ENCODE measurements around the gene SLC23A2. TPM values are rescaled to one million over a fixed set of nuclear protein-coding genes. Genes with fewer than 3 reads are reported as not detected.
"Not testable (repeated sequence)": the region's sequence is repeated elsewhere in the genome, so short reads cannot be mapped to it uniquely, and the experiment has no call there.

SLC23A2 gene
- total and polyA plus RNA-seq, 4 donors = 3.5 to 38.2 (median 17.9) TPM

DNA sequence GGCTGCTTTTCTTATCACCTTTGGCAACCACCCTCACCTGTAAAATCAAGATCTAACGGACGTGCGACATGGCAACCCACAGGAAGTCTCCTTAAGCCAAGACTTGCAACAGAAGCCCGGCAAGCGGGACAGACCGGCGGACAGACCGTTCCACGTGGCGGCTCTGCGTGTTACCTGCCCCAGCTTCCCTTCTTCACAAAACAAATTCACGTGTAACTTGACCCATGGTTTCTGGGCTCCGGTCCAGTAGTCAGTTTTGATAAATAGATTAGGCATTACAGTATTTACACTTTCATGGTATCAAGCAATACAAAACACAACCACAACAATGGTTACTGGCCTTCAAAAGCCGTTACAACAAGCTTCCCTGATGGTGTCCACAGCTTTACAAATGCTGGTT, 145.8 kb downstream of the SLC23A2 start:
- no peaks in the 10 kb centered on the region for H3K4me1 ChIP-seq (ENCODE audit: control insufficient read depth in 1 of 2, insufficient read depth in 2 of 2, low read length in 2 of 2)
- no peaks in the 10 kb centered on the region for H3K27me3 ChIP-seq (ENCODE audit: control insufficient read depth in 1 of 2, insufficient read depth in 2 of 2, low read length in 1 of 2)
- H3K36me3 ChIP-seq (ENCODE audit: control insufficient read depth in 1 of 2, insufficient read depth in 2 of 2, low read length in 1 of 2) = peaks cover 0 to 9% of the 10 kb centered on the region in 2 donors
- WGBS, 2 donors = 88 to 89% methylated on average over 14 of the region's 14 CpGs
- H3K27ac ChIP-seq (ENCODE audit: low read depth in 1 of 2, low read length in 2 of 2) = no peak overlapping the region
- no peak for ATAC-seq (ENCODE audit: low FRiP score)
- no peaks in the 10 kb centered on the region for H3K9me3 ChIP-seq (ENCODE audit: control insufficient read depth, low read length)
- H3K4me3 ChIP-seq (ENCODE audit: low read length in 2 of 2) = no peak overlapping the region
- no peak for DNase-seq
- intact Hi-C loops (cut with DNase I) = no loop called here

DNA sequence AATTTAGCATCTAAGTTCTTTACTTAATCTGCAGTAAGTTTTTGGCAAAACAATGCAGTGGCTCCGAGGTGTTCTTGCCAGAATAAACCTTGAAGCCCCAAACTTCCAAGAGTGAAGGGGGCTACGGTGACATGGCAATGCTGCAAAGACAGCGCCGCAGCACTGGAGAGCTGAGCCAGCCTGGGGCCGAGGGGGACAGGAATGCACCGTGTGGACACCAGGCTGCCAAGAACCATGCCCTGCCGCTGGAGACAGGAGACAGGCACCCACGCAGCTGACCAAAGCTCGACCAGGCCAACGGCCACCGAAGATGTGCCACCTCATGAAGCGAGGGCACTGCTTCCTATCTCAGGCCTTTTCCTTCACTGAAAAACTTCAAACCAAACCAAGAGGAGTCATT, 146.2 kb downstream of the SLC23A2 start:
- DNase-seq (no peak), ATAC-seq (ENCODE audit: low FRiP score) (no peak)
- Histone ChIP-seq H3K27me3 (ENCODE audit: control insufficient read depth in 1 of 2, insufficient read depth in 2 of 2, low read length in 1 of 2) (no peaks in the 10 kb centered on the region), H3K4me1 (ENCODE audit: control insufficient read depth in 1 of 2, insufficient read depth in 2 of 2, low read length in 2 of 2) (no peaks in the 10 kb centered on the region), H3K4me3 (ENCODE audit: low read length in 2 of 2) (no peak overlapping the region), H3K27ac (ENCODE audit: low read depth in 1 of 2, low read length in 2 of 2) (no peak overlapping the region), H3K9me3 (ENCODE audit: control insufficient read depth, low read length) (no peaks in the 10 kb centered on the region), H3K36me3 (ENCODE audit: control insufficient read depth in 1 of 2, insufficient read depth in 2 of 2, low read length in 1 of 2) (peaks cover 0 to 6% of the 10 kb centered on the region in 2 donors)
- 43 to 48% methylated on average over 12 of the region's 12 CpGs for WGBS, 2 donors
- intact Hi-C loops (cut with DNase I) = no loop called here

DNA sequence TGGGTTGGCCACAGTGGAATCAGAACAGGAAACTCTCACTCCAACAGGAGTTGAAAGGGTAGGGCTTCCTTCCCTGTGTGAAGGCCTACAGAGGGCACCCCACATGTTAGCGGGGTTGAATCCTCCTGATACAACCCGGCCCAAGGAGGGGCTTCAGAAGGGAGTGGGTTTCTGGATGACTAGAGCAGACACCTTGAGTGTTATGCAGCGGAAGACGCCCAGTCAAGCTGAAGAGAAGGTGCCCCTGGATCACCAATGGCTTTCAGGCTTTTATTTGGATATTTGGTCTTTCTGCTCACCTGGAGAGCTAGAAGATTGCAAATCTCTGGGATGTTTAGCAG, 146.8 kb downstream of the SLC23A2 start:
- DNase-seq = no peak

DNA sequence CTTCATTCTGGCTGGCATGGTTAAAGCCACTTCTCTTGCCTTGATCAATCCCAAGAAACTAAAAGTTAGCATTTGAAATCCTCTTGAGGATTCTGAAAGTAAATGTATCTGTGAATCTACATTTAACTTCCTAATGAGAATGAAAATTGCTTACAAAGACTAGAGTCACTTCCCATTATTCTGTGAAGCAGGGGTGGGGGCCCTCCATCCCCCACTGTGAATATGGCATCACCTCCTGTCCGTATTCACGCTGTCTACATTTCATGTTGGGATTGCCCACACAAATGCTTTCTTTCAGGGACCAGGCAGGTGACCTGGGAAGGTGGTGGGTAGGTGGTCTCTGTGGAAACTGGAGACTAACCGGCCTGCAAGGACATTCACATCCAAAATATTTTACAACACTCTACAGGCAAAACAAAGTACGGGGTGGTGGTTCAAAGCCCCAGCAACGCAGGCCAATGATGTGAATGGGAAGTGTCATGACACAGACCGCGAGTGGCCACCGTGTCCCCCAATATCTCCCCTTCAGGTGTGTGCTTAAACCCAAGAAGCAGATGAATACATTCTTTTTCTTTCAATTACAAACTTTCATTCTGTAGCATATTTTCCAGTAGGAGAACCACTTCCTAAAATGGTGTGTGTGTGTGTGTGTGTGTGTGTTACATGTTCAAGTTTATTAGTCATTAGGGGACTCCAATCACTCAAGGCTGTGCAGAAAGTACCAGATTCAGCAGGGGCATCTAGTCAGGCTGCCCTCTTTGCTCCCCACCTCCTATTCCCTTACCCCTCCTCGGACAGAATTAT, 147.4 kb downstream of the SLC23A2 start:
- 92 to 96% methylated on average over 9 of the region's 9 CpGs for WGBS, 2 donors
- ATAC-seq (ENCODE audit: low FRiP score) (no peak), DNase-seq (no peak)
- Histone ChIP-seq H3K27ac (ENCODE audit: low read depth in 1 of 2, low read length in 2 of 2) (no peak overlapping the region), H3K4me3 (ENCODE audit: low read length in 2 of 2) (no peak overlapping the region), H3K27me3 (ENCODE audit: control insufficient read depth in 1 of 2, insufficient read depth in 2 of 2, low read length in 1 of 2) (no peaks in the 10 kb centered on the region), H3K36me3 (ENCODE audit: control insufficient read depth in 1 of 2, insufficient read depth in 2 of 2, low read length in 1 of 2) (peaks cover 0 to 5% of the 10 kb centered on the region in 2 donors), H3K4me1 (ENCODE audit: control insufficient read depth in 1 of 2, insufficient read depth in 2 of 2, low read length in 2 of 2) (no peaks in the 10 kb centered on the region), H3K9me3 (ENCODE audit: control insufficient read depth, low read length) (no peaks in the 10 kb centered on the region)
- intact Hi-C loops (cut with DNase I) = no loop called here

More for the DNA sequence above, 146.8 kb downstream of the SLC23A2 start:
- Histone ChIP-seq H3K4me1 (ENCODE audit: control insufficient read depth in 1 of 2, insufficient read depth in 2 of 2, low read length in 2 of 2) (no peaks in the 10 kb centered on the region), H3K9me3 (ENCODE audit: control insufficient read depth, low read length) (no peaks in the 10 kb centered on the region), H3K27me3 (ENCODE audit: control insufficient read depth in 1 of 2, insufficient read depth in 2 of 2, low read length in 1 of 2) (no peaks in the 10 kb centered on the region), H3K36me3 (ENCODE audit: control insufficient read depth in 1 of 2, insufficient read depth in 2 of 2, low read length in 1 of 2) (peaks cover 0 to 5% of the 10 kb centered on the region in 2 donors), H3K4me3 (ENCODE audit: low read length in 2 of 2) (no peak overlapping the region), H3K27ac (ENCODE audit: low read depth in 1 of 2, low read length in 2 of 2) (no peak overlapping the region)
- 97 to 98% methylated on average over 4 of the region's 4 CpGs for WGBS, 2 donors
- intact Hi-C loops (cut with DNase I) = no loop called here
- ATAC-seq (ENCODE audit: low FRiP score) = no peak

DNA sequence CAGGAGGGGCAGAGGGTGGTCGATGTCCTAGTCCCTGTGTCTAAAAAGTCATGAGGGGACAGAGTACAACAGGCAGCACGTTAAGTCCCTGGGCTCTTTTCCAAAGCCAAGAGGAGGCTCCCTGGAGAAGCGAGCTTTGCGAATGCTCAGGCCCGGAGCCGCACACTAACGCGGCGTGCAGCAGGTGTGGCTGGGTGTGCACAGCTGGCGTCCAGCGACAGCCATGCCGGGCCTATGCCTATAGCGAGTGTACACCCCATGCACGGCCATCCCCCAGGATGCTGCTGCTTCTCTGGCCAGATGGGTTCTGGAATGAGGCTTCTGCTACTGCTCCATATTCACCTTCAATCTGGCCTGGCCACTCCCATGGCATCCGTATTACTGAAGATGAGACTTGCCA, 148.3 kb downstream of the SLC23A2 start:
- intact Hi-C loops (cut with DNase I) = no loop called here
- DNase-seq (no peak), ATAC-seq (ENCODE audit: low FRiP score) (no peak)
- 92 to 94% methylated on average over 15 of the region's 15 CpGs for WGBS, 2 donors
- H3K36me3 ChIP-seq (ENCODE audit: control insufficient read depth in 1 of 2, insufficient read depth in 2 of 2, low read length in 1 of 2) = peaks cover 0 to 3% of the 10 kb centered on the region in 2 donors
- H3K27ac ChIP-seq (ENCODE audit: low read depth in 1 of 2, low read length in 2 of 2) = no peak overlapping the region
- no peaks in the 10 kb centered on the region for H3K4me1 ChIP-seq (ENCODE audit: control insufficient read depth in 1 of 2, insufficient read depth in 2 of 2, low read length in 2 of 2)
- H3K4me3 ChIP-seq (ENCODE audit: low read length in 2 of 2) = no peak overlapping the region
- no peaks in the 10 kb centered on the region for H3K9me3 ChIP-seq (ENCODE audit: control insufficient read depth, low read length)
- no peaks in the 10 kb centered on the region for H3K27me3 ChIP-seq (ENCODE audit: control insufficient read depth in 1 of 2, insufficient read depth in 2 of 2, low read length in 1 of 2)

DNA sequence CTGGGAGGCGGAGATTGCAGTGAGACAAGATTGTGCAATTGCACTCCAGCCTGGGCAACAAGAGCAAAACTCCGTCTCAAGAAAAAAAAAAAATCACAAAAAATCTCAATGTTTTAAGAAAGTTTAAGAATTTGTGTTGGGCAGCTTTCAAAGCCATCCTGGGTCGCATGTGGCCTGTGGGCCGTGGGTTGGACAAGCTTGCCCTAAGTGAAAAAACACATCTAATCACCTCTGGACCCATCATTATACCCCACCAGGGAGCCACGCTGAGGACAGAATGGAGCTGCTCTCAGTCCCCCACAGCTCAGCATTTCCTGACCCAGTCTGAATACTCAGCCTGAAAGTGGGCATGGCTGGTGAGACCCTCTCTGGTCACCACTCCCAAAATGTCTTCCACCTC, 150.3 kb downstream of the SLC23A2 start:
- Histone ChIP-seq H3K27ac (ENCODE audit: low read depth in 1 of 2, low read length in 2 of 2) (no peak overlapping the region), H3K27me3 (ENCODE audit: control insufficient read depth in 1 of 2, insufficient read depth in 2 of 2, low read length in 1 of 2) (no peaks in the 10 kb centered on the region), H3K4me3 (ENCODE audit: low read length in 2 of 2) (no peak overlapping the region), H3K9me3 (ENCODE audit: control insufficient read depth, low read length) (no peaks in the 10 kb centered on the region), H3K36me3 (ENCODE audit: control insufficient read depth in 1 of 2, insufficient read depth in 2 of 2, low read length in 1 of 2) (peaks cover 0 to 3% of the 10 kb centered on the region in 2 donors), H3K4me1 (ENCODE audit: control insufficient read depth in 1 of 2, insufficient read depth in 2 of 2, low read length in 2 of 2) (no peaks in the 10 kb centered on the region)
- WGBS, 2 donors = 80 to 82% methylated on average over 5 of the region's 5 CpGs
- intact Hi-C loops (cut with DNase I) = no loop called here
- DNase-seq = no peak
- no peak for ATAC-seq (ENCODE audit: low FRiP score)

DNA sequence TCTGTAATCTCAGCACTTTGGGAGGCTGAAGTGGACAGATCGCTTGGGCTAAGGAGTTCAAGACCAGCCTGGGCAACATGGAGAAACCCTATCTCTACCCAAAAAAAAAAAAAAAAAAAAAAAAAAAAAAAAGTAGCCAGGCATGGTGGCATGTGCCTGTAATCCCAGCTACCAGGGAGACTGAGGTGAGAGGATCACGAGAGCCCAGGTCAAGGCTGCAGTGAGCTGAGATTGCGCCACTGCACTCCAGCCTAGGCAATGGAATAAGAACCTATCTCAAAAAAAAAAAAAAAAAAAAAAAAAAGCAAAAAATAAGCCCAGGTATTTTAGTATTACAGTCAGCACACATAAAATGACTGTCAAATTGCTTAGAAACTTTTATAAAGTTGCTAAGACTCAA, 152.5 kb downstream of the SLC23A2 start:
- WGBS, 2 donors = 95 to 98% methylated on average over 3 of the region's 3 CpGs
- DNase-seq; H3K36me3 ChIP-seq (ENCODE audit: control insufficient read depth in 1 of 2, insufficient read depth in 2 of 2, low read length in 1 of 2); H3K9me3 ChIP-seq (ENCODE audit: control insufficient read depth, low read length); H3K4me3 ChIP-seq (ENCODE audit: low read length in 2 of 2); intact Hi-C loops (cut with DNase I); ATAC-seq (ENCODE audit: low FRiP score); H3K27me3 ChIP-seq (ENCODE audit: control insufficient read depth in 1 of 2, insufficient read depth in 2 of 2, low read length in 1 of 2); H3K27ac ChIP-seq (ENCODE audit: low read depth in 1 of 2, low read length in 2 of 2); H3K4me1 ChIP-seq (ENCODE audit: control insufficient read depth in 1 of 2, insufficient read depth in 2 of 2, low read length in 2 of 2): not testable (repeated sequence)

GRCh38 chr20:4848041-4848440, 153.3 kb downstream of the SLC23A2 start:
- H3K36me3 ChIP-seq (ENCODE audit: control insufficient read depth in 1 of 2, insufficient read depth in 2 of 2, low read length in 1 of 2) = no peaks in the 10 kb centered on the region
- no peak overlapping the region for H3K27ac ChIP-seq (ENCODE audit: low read depth in 1 of 2, low read length in 2 of 2)
- intact Hi-C loops (cut with DNase I) = no loop called here
- DNase-seq (no peak), ATAC-seq (ENCODE audit: low FRiP score) (no peak)
- H3K4me1 ChIP-seq (ENCODE audit: control insufficient read depth in 1 of 2, insufficient read depth in 2 of 2, low read length in 2 of 2) = no peaks in the 10 kb centered on the region
- H3K27me3 ChIP-seq (ENCODE audit: control insufficient read depth in 1 of 2, insufficient read depth in 2 of 2, low read length in 1 of 2) = no peaks in the 10 kb centered on the region
- 92% methylated on average over 7 of the region's 7 CpGs for WGBS, 2 donors
- no peak overlapping the region for H3K4me3 ChIP-seq (ENCODE audit: low read length in 2 of 2)
- no peaks in the 10 kb centered on the region for H3K9me3 ChIP-seq (ENCODE audit: control insufficient read depth, low read length)

- WGBS, 2 donors = 84 to 89% methylated on average over 2 of the region's 2 CpGs
- no peaks in the 10 kb centered on the region for H3K4me1 ChIP-seq (ENCODE audit: control insufficient read depth in 1 of 2, insufficient read depth in 2 of 2, low read length in 2 of 2)
- no peaks in the 10 kb centered on the region for H3K27me3 ChIP-seq (ENCODE audit: control insufficient read depth in 1 of 2, insufficient read depth in 2 of 2, low read length in 1 of 2)
- no peak overlapping the region for H3K27ac ChIP-seq (ENCODE audit: low read depth in 1 of 2, low read length in 2 of 2)
- H3K36me3 ChIP-seq (ENCODE audit: control insufficient read depth in 1 of 2, insufficient read depth in 2 of 2, low read length in 1 of 2) = no peaks in the 10 kb centered on the region
- intact Hi-C loops (cut with DNase I) = no loop called here
- H3K9me3 ChIP-seq (ENCODE audit: control insufficient read depth, low read length) = no peaks in the 10 kb centered on the region
- H3K4me3 ChIP-seq (ENCODE audit: low read length in 2 of 2) = no peak overlapping the region
- ATAC-seq (ENCODE audit: low FRiP score) (no peak), DNase-seq (no peak)
Observed at GRCh38 chr20:4846821-4847220, 154.5 kb downstream of the SLC23A2 start.
